ENCODE data around the gene GDNF.
A peak's percentile ranks its signal among the peaks of the same experiment; 100 is the strongest.
"Not testable (repeated sequence)": the region's sequence is repeated elsewhere in the genome, so short reads cannot be mapped to it uniquely, and the experiment has no call there.

Gene GDNF

DNA sequence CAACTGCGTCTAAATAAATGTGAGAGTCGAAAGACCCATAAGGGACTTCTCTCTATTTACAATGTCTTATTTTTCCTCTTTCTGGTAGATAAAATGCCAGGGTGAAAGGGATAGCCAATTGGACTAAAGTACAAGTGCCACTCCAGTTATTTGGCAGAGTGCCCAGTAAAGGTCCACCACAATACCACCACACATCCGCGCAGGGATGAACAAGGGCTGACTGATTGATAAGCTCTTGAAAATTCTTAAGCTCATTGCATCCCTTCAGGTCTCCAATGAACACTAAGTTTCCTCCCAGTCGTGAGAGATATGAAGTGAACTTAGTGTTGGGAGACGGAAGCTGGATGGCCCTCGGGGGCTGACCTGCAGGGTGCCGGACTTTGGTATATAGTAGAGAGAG lies 58.4 kb downstream of the GDNF start:
- DNase-seq (ENCODE audit: low read depth in 3 of 3), result not testable (repeated sequence)

DNA sequence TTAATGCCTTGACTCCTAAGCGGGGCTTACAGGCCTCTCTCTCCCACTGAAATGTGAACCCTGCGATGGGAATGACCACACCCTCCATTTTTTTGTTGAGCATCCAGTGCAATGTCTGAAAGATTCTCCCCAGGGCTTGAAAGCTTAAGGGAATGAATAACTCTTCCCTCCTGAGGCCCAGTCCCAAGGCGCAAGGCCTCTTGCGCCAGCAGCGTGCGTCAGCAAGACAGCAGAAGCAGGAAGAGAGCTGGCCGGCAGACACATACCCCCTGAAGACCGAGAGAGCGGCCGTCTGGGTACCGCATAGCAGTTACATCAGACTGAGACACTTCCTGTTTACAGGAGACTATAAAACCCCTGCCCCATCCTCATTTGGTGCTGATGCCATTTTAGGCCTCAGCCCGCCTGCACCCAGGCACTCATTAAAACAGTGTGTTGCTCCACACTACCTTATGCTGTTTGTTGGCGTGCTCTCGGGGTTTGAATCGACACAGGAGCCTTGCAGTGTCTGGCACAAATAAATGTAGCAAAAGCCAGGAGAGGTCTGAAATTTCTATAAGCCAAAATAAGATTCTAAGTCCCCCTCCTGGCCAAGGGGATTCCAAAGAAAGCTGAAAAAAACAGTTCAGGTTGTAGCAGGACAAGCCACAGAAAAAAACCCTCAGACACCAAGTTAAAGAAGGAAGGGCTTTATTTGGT lies 62.3 kb downstream of the GDNF start:
- DNase-seq (ENCODE audit: low read depth in 3 of 3), result no peak

- DNase-seq (ENCODE audit: low read depth in 3 of 3), result no peak
These were observed 63.0 kb downstream of the GDNF start for GRCh38 chr5:37776826-37777225.

DNA sequence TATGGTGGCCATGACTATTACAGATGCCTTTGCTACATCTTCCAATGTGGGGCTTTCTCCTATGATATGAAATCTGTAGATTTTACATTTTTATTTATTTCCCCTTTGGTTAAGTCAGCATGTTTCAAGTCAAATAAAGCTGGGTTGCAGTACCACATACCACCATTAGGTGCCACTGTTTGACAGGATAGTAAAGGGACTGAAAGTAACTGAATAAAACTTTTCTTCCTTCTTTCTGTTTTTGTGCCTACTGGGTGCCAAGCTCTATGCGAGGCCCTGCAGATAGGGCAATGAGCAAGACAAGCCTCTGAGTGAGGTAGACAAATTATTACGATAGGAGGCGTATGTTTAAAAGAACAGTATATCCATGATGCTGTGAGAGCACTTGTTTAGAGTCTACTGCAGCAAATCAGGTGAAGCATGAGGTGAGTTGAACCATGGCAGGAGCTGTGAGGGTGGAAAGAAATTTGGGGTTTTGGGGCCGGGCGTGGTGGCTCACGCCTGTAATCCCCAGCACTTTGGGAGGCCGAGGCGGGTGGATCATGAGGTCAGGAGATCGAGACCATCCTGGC lies 64.8 kb downstream of the GDNF start:
- DNase-seq (ENCODE audit: low read depth in 3 of 3), result peak in 1 of 3 experiments; percentile 2

GRCh38 chr5:37773809-37774208 lies 66.0 kb downstream of the GDNF start:
- DNase-seq (ENCODE audit: low read depth in 3 of 3), result no peak

GRCh38 chr5:37772255-37772654 lies 67.6 kb downstream of the GDNF start:
- DNase-seq (ENCODE audit: low read depth in 3 of 3), result no peak

- no peak for DNase-seq (ENCODE audit: low read depth in 3 of 3)
These were observed 68.1 kb downstream of the GDNF start for GRCh38 chr5:37771731-37772130.

DNA sequence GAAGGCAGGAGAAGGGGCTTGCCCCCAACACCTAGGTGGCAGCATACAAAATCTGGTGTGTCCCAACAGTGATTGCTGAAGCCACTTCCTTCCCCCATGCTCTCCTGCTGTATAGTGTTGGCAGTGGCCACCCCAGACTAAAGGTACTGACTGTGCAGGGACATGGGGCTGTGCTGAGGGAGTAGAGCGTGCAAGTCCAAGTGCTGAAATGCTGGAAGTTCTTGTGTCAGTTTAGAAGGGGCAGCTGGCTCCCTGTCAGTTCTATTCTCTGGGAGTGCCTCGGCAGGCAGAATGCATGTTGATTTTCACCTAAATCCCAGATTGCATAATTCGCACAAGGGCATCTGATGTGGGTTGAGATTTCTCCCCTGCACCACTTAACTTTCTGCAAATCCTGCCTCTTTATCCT lies 68.6 kb downstream of the GDNF start:
- no peak for DNase-seq (ENCODE audit: low read depth in 3 of 3)

DNA sequence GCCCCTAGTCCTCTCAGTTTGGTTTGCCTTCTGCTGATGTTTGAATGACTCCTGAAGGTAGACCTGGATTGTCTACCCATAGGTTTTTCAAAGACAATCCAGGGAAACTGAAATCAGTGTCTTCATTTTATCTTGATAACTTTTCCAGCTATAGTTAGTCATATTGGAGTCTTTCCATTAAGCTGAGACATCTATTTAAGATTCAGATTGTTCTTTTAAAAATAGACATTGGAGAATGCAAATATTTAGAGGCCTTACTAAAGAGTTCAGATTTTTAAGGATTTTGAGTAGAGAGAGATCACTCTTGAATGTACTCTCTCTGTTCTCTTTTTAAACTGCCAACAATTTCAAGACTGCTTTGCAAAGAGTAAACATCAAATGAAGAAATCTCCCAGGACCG lies 69.1 kb downstream of the GDNF start:
- no peak for DNase-seq (ENCODE audit: low read depth in 3 of 3)

DNA sequence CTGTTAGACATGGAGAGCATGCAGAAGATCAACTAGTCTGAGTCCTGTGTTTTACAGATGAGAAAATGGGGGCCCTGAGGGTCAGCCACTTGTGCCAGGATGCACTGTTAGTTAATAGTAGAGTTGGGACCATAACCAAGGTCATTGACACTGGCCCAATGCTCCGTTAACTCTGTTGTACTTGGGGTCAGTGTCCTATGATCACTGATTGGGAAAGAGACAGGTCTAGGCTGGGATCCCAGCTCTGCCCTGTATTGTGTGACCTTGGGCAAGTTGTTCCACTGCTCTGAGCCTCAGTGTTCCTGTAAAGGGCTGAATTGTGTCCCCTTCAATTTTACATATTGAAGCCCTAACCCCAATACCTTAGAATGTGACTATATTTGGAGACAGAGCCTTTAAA lies 70.0 kb downstream of the GDNF start:
- DNase-seq (ENCODE audit: low read depth in 3 of 3), result no peak

GRCh38 chr5:37769108-37769507 lies 70.7 kb downstream of the GDNF start:
- DNase-seq (ENCODE audit: low read depth in 3 of 3), result no peak

DNA sequence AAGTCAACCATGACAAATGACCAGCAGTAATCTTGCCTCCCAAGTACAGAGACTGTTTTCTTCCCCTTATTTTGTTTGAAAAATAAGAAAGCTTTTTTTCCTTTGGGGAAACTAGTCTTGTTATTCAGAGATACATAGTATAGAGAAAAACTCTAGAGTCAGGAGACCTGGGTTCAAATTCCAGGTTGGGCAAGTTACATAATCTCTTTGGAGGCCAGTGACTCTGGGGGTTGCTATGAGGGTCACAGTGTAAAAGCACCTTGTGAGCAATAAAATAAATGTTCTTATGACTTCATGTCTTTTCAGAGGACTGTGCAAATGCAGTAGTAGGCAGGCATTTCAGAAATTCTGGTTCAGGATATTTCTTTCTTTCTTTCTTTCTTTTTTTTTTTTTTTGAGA lies 71.5 kb downstream of the GDNF start:
- no peak for DNase-seq (ENCODE audit: low read depth in 3 of 3)

- no peak for DNase-seq (ENCODE audit: low read depth in 3 of 3)
These were observed 71.9 kb downstream of the GDNF start for GRCh38 chr5:37767961-37768360.

DNA sequence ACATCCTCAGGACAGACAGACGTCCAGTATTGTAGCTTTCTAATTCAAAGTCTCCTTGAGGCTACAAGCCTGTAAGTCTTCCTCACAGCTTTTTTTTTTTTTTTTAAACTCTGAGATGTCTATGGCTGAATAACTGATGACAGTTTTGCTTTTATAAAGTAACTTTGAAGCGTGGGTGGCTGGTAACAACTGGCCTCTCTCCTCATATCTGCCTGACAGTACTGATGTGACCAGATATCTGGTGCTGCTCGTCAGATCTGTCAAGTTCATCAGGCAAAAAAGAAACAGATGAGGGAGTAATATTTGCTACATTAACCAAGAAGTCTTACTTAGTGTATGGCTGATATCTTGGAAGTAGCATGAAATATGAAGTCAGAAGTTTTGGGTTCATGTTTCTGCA lies 72.6 kb downstream of the GDNF start:
- DNase-seq (ENCODE audit: low read depth in 3 of 3), result no peak

Data from stimulated activated CD4-positive, alpha-beta T cell treated with anti-CD3 and anti-CD28 coated beads, TNF-alpha, amount 100 ng/mL, for 24 hours (primary cell).